Stimulated activated CD4-positive, alpha-beta T cell treated with anti-CD3 and anti-CD28 coated beads, Interleukin-15, amount 100 ng/mL, for 48 hours (primary cell): ENCODE data around the gene GDNF.
"Not testable (repeated sequence)": the region's sequence is repeated elsewhere in the genome, so short reads cannot be mapped to it uniquely, and the experiment has no call there.

ENCODE experiments used
- DNase-seq, 2 donors: peaks; one replicate each; pipeline ENCODE4 v3.0.0-alpha.2; 2020; ENCODE audit warnings: low read depth in 2 of 2

The GDNF gene

DNA sequence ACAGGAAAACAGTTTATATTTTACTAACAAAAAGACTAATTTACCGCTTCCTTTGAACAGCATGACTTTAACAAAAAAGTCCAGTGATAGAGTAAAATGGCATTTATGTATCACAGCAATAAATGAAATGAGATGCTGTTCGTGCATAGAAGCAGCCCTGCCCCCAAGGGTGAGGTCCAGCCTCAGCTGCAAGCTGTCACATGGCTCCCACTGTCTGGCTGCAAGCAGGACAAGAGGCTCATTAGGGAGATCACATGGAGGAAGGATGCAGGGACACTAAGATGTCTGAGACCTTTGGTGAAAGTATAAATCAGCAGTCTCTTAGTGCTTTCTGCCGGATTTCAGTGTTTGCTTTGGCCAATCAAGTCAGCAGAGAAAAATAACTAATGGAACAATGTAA lies 23.0 kb downstream of the GDNF start:
- no peak for DNase-seq

DNA sequence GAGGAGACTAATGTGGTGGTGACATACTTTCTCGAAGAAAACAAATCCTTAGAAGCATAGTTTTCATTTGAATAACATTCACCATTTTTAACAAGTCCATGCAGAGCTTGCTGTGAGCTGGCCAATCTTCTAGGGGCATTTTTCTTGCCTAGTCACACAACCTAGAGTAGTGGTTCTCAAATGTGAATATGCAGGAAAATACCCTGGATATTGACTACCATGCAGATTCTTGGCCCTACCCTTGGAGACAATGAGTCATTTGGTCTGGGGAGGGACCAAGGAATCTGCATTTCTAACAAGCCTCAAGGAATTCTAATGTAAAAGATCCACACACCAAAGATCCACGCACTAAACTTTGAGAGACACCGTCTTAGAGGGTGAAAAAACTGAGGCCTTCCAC lies 23.5 kb downstream of the GDNF start:
- DNase-seq = no peak

GRCh38 chr5:37815913-37816312 lies 23.9 kb downstream of the GDNF start:
- DNase-seq = no peak

DNA sequence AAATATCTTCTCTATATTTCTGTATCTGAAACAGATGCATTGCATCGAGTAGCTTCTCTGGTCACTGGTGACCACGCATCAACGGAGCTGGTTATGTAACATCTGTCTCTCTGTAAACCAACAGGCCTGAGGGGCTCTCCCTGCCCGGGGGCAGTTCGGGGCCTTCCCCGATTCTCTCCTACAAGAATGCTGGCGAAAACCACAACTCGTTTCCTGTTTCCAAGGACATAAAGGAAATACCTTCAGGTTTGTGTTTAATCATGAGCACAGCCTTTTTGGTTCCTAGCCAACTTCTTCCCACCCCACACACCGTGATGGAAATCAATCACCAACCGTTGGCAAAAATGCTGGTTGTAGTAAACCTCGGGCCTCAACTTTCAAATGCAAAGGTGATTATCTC lies 25.1 kb downstream of the GDNF start:
- no peak for DNase-seq

- DNase-seq = no peak
Observed at GRCh38 chr5:37812365-37812764, 27.5 kb downstream of the GDNF start.

GRCh38 chr5:37811866-37812265 lies 28.0 kb downstream of the GDNF start:
- no peak for DNase-seq

GRCh38 chr5:37810311-37810710 lies 29.5 kb downstream of the GDNF start:
- no peak for DNase-seq

DNA sequence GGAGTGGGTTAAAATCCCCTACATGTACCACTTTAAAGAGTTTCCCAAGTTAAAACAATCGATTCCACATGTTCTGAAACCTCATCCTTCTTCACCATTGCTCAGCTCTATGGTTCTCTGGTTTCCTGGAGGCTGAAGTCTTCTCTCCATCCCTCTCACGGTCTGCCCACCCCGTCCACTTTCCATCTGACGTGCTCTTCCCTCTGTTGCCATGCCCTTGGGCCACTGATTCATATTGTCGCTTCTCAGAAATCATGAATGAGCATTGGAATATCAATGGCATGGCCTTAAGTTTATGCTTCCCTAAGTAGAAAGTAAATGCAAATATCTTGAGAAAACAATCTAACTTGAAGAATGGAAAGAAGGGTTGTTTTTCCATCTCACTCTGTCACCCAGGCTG lies 30.9 kb downstream of the GDNF start:
- no peak for DNase-seq

- DNase-seq = no peak
Observed at GRCh38 chr5:37807621-37808301, 32.1 kb downstream of the GDNF start.

DNA sequence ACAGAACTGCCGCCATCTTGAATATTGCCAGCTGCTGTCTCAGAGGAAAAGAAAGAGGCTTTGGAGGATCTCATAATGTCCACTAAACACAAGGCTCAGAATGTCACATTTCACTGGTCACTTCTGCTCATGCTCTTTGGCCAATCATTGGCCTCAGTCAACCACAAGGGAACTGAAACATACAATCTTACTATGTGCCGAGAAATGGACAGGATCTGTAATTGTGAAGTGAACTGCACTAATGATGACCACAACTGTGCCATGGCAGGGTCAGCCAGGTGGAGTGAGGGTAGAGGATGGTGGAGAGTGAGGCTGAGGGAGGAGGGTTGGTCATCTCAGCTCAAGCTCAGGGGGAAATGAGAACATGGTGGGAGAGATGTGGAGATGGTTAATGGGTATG lies 32.8 kb downstream of the GDNF start:
- no peak for DNase-seq

GRCh38 chr5:37806476-37806875 lies 33.4 kb downstream of the GDNF start:
- DNase-seq = no peak

DNA sequence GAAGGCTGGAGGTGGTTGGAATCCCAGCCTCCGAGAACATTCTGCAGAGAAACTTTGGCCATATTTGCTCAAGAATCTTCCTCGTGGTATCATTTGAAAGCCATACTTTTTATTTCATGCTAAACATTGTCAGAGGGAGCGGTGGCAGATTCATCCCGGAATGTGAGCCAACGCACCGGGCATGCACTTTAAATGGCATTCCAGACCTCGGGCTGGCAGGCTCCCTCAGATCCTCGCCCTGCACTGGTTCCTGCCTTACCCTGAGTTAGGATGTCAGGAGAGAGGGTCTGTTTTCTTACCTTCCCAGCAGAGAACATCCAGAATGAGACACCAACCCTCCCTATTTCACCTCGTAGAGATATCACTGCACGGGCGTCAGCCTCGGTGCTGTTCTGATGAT lies 33.8 kb downstream of the GDNF start:
- no peak for DNase-seq

GRCh38 chr5:37804401-37804800 lies 35.4 kb downstream of the GDNF start:
- DNase-seq = no peak

DNA sequence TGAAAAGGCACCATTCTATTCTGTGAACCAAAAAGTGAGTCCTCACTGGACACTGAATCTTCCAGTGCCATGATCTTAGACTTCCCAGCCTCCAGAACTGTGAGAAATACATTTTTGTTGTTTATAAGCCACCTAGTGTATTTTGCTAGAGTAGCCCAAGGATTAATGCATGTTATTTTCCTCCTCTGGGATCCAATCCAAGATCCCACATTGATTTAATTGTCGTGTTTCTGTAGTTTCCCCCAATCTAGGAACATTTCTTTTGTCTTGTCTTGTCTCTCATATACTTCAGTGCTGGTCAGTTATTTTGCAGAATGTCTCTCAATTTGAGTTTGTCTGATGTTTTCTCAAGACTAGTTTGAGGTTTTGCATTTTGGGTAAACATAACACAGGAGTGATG lies 36.4 kb downstream of the GDNF start:
- no peak for DNase-seq

DNA sequence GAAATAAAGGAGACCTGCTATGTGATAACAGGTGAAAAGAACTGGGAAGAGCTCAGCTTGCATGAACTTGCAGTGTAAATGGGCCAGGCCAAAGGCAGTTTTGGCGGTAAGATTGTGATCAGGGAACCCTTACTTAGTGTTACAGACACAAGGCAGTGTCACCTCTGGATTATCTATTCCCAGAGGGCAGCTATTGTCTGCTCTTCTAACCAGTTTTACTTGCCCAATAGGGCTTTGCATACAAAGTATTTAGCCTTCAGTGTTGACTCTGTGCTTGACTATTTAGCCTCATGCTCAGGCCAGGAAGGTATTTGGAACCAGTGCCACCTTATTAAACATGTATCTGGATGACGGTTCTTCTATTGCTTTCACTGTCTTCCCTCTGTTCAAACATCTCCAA lies 38.3 kb downstream of the GDNF start:
- no peak for DNase-seq

DNA sequence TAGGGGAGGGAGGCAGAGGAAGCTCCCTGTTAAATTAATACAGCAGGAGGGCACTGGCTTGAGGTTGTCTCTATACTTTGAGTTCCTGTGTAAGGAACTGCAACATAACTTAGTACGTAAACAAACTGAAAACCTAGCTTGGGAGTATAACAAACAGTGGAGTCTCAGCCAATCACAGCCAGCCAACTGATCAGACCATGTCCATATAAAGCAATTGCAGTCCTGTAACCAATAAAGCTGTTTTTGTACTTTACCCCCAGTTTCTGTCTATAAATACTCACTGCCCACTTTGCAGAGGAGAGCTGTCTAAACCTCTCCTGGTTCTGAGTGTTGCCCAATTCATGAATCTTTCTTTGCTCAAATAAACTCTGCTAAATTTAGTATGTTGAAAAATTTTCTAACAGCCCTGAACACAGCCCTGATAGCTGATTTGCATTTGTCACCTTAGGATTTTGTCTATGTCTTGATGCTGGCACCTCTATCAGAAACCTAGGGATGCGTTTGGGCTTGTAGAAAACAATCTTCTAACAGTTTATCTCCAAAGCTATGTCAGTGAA lies 39.9 kb downstream of the GDNF start:
- no peak for DNase-seq

DNA sequence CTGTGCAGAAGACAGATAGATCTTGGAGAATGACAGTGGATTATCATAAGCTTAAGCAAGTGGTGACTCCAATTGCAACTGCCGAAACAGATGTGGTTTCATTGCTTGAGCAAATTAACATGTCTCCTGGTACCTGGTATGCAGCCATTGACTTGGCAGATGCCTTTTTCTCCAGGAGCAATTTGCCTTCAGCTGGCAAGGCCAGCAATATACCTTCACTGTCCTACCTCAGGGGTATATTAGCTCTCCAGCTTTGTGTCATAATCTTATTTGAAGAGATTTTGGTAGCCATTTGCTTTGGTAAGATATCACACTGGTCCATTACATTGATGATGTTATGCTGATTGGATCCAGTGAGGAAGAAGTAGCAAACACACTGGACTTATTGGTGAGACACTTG lies 43.4 kb downstream of the GDNF start:
- DNase-seq = not testable (repeated sequence)

DNA sequence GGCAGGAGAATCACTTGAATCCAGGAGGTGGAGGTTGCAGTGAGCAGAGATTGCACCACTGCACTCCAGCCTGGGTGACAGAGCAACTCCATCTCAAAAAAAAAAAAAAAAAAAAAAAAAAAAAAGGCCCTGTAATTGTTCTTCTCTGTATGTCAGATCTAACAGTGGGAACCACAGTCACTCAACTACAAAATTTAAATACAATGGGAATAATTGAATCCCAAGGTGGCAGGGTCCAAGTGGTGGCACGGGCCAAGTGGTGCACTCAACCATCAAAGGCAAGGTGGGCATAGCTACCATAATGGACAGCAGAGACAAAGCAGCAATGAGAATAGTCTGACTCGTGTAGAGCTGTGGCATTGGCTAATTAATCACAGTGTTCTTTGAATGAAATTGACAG lies 44.5 kb downstream of the GDNF start:
- not testable (repeated sequence) for DNase-seq

DNA sequence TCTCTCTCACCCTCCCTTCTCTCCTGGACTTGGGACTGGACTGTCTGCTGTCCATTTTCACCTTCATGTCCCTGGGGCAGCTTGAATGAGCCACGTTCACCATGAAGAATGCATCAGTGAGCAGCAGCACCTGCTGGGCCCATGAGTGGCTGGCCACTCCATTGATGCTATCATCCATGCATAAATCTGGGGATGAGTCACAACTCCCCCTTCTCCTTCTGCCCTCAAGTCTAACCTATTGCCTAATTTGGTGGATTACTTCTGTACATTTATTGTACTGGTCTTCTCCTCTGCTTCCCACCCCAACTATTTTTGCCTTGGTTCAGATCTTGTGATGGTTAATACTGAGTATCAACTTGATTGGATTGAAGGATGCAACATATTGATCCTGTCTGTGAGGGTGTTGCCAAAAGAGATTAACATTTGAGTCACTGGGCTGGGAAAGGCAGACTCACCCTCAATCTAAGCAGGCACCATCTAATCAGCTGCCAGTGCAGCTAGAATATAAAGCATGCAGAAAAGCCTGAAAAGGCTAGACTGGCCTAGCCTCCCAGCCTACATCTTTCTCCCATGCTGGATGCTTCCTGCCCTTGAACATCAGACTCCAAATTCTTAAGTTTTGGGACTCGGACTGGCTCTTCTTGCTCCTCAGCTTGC lies 46.7 kb downstream of the GDNF start:
- no peak for DNase-seq

- no peak for DNase-seq
Observed at GRCh38 chr5:37791321-37791720, 48.5 kb downstream of the GDNF start.

GRCh38 chr5:37789991-37790390 lies 49.9 kb downstream of the GDNF start:
- DNase-seq = no peak

GRCh38 chr5:37787742-37788141 lies 52.1 kb downstream of the GDNF start:
- no peak for DNase-seq

DNA sequence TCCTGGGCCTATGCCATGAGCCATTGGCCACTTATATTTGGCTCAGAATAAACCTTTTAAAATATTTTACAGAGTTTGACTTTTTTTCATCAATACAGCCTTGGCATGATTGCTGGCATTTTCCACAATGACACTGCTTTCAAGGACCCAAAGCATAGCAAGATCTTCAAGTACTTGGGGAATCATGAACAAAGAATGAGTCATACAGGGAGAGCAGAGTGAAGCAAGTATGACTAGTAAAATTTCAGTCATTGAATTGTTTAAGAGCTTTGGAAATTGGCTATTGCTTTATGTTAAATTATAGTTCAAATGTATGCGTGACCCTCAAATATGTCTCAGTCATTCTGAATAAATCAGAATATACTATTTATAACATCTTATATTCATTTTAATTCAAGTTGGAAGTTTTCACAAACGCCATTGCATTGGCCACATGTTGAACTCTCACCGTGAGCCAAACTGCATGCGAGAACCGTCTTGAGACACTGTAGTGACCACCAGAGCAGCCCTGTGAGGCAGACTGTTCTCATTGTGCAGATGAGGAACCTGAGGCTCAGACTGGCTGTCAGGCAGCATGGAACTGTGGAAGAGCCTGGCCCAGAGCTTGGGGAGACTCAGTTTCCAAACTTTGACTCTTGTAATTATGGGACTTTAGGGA lies 52.9 kb downstream of the GDNF start:
- no peak for DNase-seq
